ENCODE results near the gene VPS37C. TPM values are rescaled to one million over a fixed set of nuclear protein-coding genes. Genes with fewer than 3 reads are reported as not detected.

VPS37C gene
- total RNA-seq, 3 donors from 2014 or later (not counting 1 experiment from before 2014, with no cell fraction given): 6.4 to 6.9 (median 6.5) TPM

- no peak overlapping the region for H3K27ac ChIP-seq (ENCODE audit: low read length)
- H3K36me3 ChIP-seq (ENCODE audit: control insufficient read depth, insufficient read depth, low read length): no peaks in the 10 kb centered on the region
- Mint-ChIP-seq H3K27me3 (ENCODE audit: low read depth in 2 of 2) (peaks cover 0 to 2% of the 10 kb centered on the region in 2 donors), H3K4me3 (no peak overlapping the region), H3K9me3 (no peaks in the 10 kb centered on the region), H3K4me1 (peaks cover 6% of the 10 kb centered on the region in 2 donors), H3K27ac (no peak overlapping the region), H3K36me3 (no peaks in the 10 kb centered on the region)
- TF ChIP-seq, protein P1, sequence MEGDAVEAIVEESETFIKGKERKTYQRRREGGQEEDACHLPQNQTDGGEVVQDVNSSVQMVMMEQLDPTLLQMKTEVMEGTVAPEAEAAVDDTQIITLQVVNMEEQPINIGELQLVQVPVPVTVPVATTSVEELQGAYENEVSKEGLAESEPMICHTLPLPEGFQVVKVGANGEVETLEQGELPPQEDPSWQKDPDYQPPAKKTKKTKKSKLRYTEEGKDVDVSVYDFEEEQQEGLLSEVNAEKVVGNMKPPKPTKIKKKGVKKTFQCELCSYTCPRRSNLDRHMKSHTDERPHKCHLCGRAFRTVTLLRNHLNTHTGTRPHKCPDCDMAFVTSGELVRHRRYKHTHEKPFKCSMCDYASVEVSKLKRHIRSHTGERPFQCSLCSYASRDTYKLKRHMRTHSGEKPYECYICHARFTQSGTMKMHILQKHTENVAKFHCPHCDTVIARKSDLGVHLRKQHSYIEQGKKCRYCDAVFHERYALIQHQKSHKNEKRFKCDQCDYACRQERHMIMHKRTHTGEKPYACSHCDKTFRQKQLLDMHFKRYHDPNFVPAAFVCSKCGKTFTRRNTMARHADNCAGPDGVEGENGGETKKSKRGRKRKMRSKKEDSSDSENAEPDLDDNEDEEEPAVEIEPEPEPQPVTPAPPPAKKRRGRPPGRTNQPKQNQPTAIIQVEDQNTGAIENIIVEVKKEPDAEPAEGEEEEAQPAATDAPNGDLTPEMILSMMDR (IDR thresholded peaks at IDR 0.05): no peak
- H3K4me3 ChIP-seq (ENCODE audit: low read length): no peak overlapping the region
- no peaks in the 10 kb centered on the region for H3K27me3 ChIP-seq (ENCODE audit: control insufficient read depth, insufficient read depth, low read length)
- peaks cover 12% of the 10 kb centered on the region for H3K4me1 ChIP-seq (ENCODE audit: control insufficient read depth, insufficient read depth, low read length)
- 94% methylated on average over 8 of the region's 8 CpGs for WGBS (ENCODE audit: insufficient coverage)
- ATAC-seq (no peak), DNase-seq (peak in 1 of 2 donors; percentile 18)
- H3K9me3 ChIP-seq (ENCODE audit: control insufficient read depth, insufficient read depth, low read length): no peaks in the 10 kb centered on the region
- intact Hi-C loops (cut with micrococcal nuclease): no loop called here
These were observed 30.0 kb downstream of the VPS37C start for GRCh38 chr11:61131186-61131585.

DNA sequence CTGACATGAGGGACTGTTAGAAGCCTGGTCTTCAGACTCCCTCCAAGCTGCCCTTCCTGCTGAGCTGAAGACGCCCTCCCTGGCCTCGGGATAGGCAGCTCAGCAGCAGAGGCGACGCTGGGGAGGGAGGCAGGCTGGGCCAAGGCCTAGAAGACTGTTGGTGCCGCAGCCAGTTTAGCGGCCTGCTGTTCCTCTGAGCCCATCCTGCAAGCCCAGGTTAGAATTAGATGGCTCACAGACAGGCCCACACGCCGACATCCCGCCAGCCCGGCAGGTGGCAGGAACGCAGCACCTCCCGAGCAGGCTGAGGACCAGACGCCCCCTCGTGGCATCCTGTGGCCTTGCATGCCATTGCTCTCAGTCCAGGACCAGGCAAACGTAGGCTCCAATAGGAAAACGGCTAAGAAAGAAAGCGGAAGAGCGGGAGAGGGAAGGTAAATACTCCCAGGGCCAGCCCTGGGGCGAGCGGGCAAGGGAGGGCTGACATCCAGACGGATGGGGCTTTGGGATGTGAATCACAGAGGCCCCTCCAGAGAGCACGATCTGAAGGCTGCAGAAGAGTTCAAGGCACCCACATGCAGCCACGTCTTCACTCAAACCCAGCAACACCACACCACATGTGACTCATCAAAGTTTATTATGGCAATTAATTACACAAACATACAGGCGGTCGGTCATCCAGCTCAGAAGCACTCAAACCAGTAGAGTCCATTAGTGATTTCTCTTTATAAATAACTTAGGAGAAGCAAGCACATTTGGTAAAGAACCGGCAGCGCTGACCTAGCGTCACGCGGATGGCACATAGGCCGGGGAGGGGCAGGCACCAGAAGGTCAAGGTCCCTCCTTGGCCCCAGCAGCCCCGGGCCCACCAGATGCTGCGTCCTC, 31.3 kb downstream of the VPS37C start:
- intact Hi-C loops (cut with micrococcal nuclease): loop anchor here (1.0 kb wide), 3 partner anchors 57 to 299 kb away; no protein-coding TSS in a partner anchor

GRCh38 chr11:61128947-61129638, 32.1 kb downstream of the VPS37C start:
- Histone ChIP-seq H3K4me1 (ENCODE audit: control insufficient read depth, insufficient read depth, low read length) (peaks cover 18% of the 10 kb centered on the region), H3K4me3 (ENCODE audit: low read length) (no peak overlapping the region), H3K36me3 (ENCODE audit: control insufficient read depth, insufficient read depth, low read length) (no peaks in the 10 kb centered on the region), H3K9me3 (ENCODE audit: control insufficient read depth, insufficient read depth, low read length) (no peaks in the 10 kb centered on the region), H3K27me3 (ENCODE audit: control insufficient read depth, insufficient read depth, low read length) (no peaks in the 10 kb centered on the region), H3K27ac (ENCODE audit: low read length) (no peak overlapping the region)
- intact Hi-C loops (cut with micrococcal nuclease): loop anchor here (1.0 kb wide), 3 partner anchors 58 to 298 kb away; no protein-coding TSS in a partner anchor
- 86% methylated on average over 18 of the region's 18 CpGs for WGBS (ENCODE audit: insufficient coverage)
- TF ChIP-seq, protein P1 (IDR thresholded peaks at IDR 0.05): no peak
- no peak for ATAC-seq
- Mint-ChIP-seq H3K9me3 (no peaks in the 10 kb centered on the region), H3K4me1 (peaks cover 12 to 13% of the 10 kb centered on the region in 2 donors), H3K27me3 (ENCODE audit: low read depth in 2 of 2) (peaks cover 0 to 7% of the 10 kb centered on the region in 2 donors), H3K36me3 (no peaks in the 10 kb centered on the region), H3K27ac (no peak overlapping the region), H3K4me3 (no peak overlapping the region)
- peak in 1 of 2 donors; percentile 25 for DNase-seq

More for the DNA sequence above, 31.3 kb downstream of the VPS37C start:
- no peaks in the 10 kb centered on the region for H3K9me3 ChIP-seq (ENCODE audit: control insufficient read depth, insufficient read depth, low read length)
- H3K9me3 Mint-ChIP-seq: no peaks in the 10 kb centered on the region
- H3K4me1 Mint-ChIP-seq: peaks cover 6% of the 10 kb centered on the region in 2 donors
- no peak overlapping the region for H3K27ac ChIP-seq (ENCODE audit: low read length)
- H3K36me3 ChIP-seq (ENCODE audit: control insufficient read depth, insufficient read depth, low read length): no peaks in the 10 kb centered on the region
- WGBS (ENCODE audit: insufficient coverage): 38% methylated on average over 33 of the region's 33 CpGs
- peak; percentile 95 to 100 (median 99) for ATAC-seq
- peak overlapping the region in 1 of 2 donors; percentile 37 for H3K27ac Mint-ChIP-seq
- H3K27me3 ChIP-seq (ENCODE audit: control insufficient read depth, insufficient read depth, low read length): no peaks in the 10 kb centered on the region
- DNase-seq: peak; percentile 81 to 95
- peaks cover 12% of the 10 kb centered on the region for H3K4me1 ChIP-seq (ENCODE audit: control insufficient read depth, insufficient read depth, low read length)
- peaks cover 0 to 7% of the 10 kb centered on the region in 2 donors for H3K27me3 Mint-ChIP-seq (ENCODE audit: low read depth in 2 of 2)
- H3K4me3 Mint-ChIP-seq: no peak overlapping the region
- H3K4me3 ChIP-seq (ENCODE audit: low read length): no peak overlapping the region
- no peaks in the 10 kb centered on the region for H3K36me3 Mint-ChIP-seq
- TF ChIP-seq, protein P1 (IDR thresholded peaks at IDR 0.05): peak; percentile 100
